GM21717 (cell line): Measurements from ENCODE around the gene CES4A.
"Not testable (repeated sequence)": the region's sequence is repeated elsewhere in the genome, so short reads cannot be mapped to it uniquely, and the experiment has no call there.

ENCODE experiments used
- ATAC-seq: cut with Tn5 transposase; IDR thresholded peaks from one replicate; pipeline ENCODE4 v1.9.1; 2021; ENCODE audit warnings: mild to moderate bottlenecking, moderate library complexity; ENCODE audit not compliant: unreplicated experiment

The CES4A gene

GRCh38 chr16:67041520-67041919 is 53.1 kb downstream of the CES4A start:
- not testable (repeated sequence) for ATAC-seq

GRCh38 chr16:67043420-67043819 is 55.0 kb downstream of the CES4A start:
- ATAC-seq = no peak

GRCh38 chr16:67050796-67051195 is 62.4 kb downstream of the CES4A start:
- no peak for ATAC-seq

GRCh38 chr16:67052399-67052798 is 64.0 kb downstream of the CES4A start:
- ATAC-seq = no peak

GRCh38 chr16:67053767-67054334 is 65.5 kb downstream of the CES4A start:
- no peak for ATAC-seq

GRCh38 chr16:67054901-67055300 is 66.5 kb downstream of the CES4A start:
- no peak for ATAC-seq

GRCh38 chr16:67055712-67056487 is 67.5 kb downstream of the CES4A start:
- no peak for ATAC-seq
